Natural killer cell (primary cell): ENCODE measurements around the gene LRP1B. TPM values are rescaled to one million over a fixed set of nuclear protein-coding genes. Genes with fewer than 3 reads are reported as not detected.

Source experiments
- ATAC-seq, 3 donors: fragments of 150-1000 bp in 2 of 3; fragments of 200-7000 bp in 1 of 3; cut with Tn5 transposase; 1 replicate in 1 of 3; 2 replicates in 2 of 3; pipeline ENCODE4 v1.10.0; 2021; ENCODE audit warnings: mild to moderate bottlenecking in 2 of 3, moderate library complexity in 2 of 3
- DNase-seq, 2 donors: peaks; one replicate each; pipeline versions ENCODE4 v3.0.0 to v3.0.0-alpha.2; 2013 to 2021; ENCODE audit warnings: mixed read lengths in 1 of 2
- H3K27ac ChIP-seq: one replicate; pipeline ENCODE4 v1.5.1; 2013; ENCODE audit warnings: mild to moderate bottlenecking, low read length
- H3K27me3 ChIP-seq: one replicate; pipeline ENCODE4 v1.6.1; 2013; ENCODE audit warnings: low read length; ENCODE audit not compliant: control insufficient read depth, insufficient read depth
- H3K36me3 ChIP-seq: one replicate; pipeline ENCODE4 v1.6.1; 2013; ENCODE audit warnings: low read length; ENCODE audit not compliant: control insufficient read depth, insufficient read depth
- H3K4me1 ChIP-seq: one replicate; pipeline ENCODE4 v1.6.1; 2013; ENCODE audit warnings: low read length; ENCODE audit not compliant: control insufficient read depth, insufficient read depth
- H3K4me3 ChIP-seq: one replicate; pipeline ENCODE4 v1.5.1; 2013; ENCODE audit warnings: low read length
- H3K9me3 ChIP-seq: one replicate; pipeline ENCODE4 v1.6.1; 2013; ENCODE audit warnings: low read length; ENCODE audit not compliant: control insufficient read depth, insufficient read depth
- H3K27ac Mint-ChIP-seq, 2 donors: one replicate each; pipeline ENCODE4 v1.8.0; 2022; ENCODE audit warnings: mild to moderate bottlenecking in 2 of 2, mixed read lengths in 2 of 2, moderate library complexity in 1 of 2
- H3K27me3 Mint-ChIP-seq, 2 donors: one replicate each; pipeline ENCODE4 v1.8.0; 2022; ENCODE audit warnings: low read depth in 2 of 2, mixed read lengths in 2 of 2
- H3K36me3 Mint-ChIP-seq: one replicate; pipeline ENCODE4 v1.8.0; 2022; ENCODE audit warnings: mixed read lengths
- H3K4me1 Mint-ChIP-seq, 2 donors: one replicate each; pipeline ENCODE4 v1.8.0; 2022; ENCODE audit warnings: mixed read lengths in 2 of 2
- H3K4me3 Mint-ChIP-seq: one replicate; pipeline ENCODE4 v1.8.0; 2022; ENCODE audit warnings: mild to moderate bottlenecking, moderate library complexity, mixed read lengths
- H3K9me3 Mint-ChIP-seq, 2 donors: one replicate each; pipeline ENCODE4 v1.8.0; 2022; ENCODE audit warnings: mixed read lengths in 2 of 2
- CTCF ChIP-seq: fragments of 200-600 bp; IDR thresholded peaks from one replicate; pipeline ENCODE4 v1.8.0; 2022; ENCODE audit warnings: antibody characterized with exemption
- WGBS: methylation state at CpG from one replicate; pipeline ENCODE4 v1.1.7; 2013; ENCODE audit warnings: missing lambda C conversion rate; ENCODE audit not compliant: insufficient coverage; 5-methylcytosine and 5-hydroxymethylcytosine counted together
- intact Hi-C: fragments of 100-400 bp; cut with micrococcal nuclease; formaldehyde crosslinking; loops from one replicate; pipeline ENCODE4 v1.14.2; 2022
- total RNA-seq, 4 donors: library from RNA; stranded (reverse); fragments of 120-200 nt in 1 of 4; gene quantifications; one replicate each; pipeline versions ENCODE4 v1.2.3 to v1.2.4, GENCODE V29; 2013 to 2022

Gene LRP1B
- total RNA-seq, 3 donors from 2014 or later (not counting 1 experiment from before 2014, with no cell fraction given): 0.05 TPM; not detected in 2

GRCh38 chr2:140695155-140695554, 1435.7 kb downstream of the LRP1B start:
- DNase-seq (no peak), ATAC-seq (no peak)
- no peaks in the 10 kb centered on the region for H3K36me3 ChIP-seq
- 67% methylated on average over 1 of the region's 1 CpG for WGBS
- H3K27me3 Mint-ChIP-seq: no peaks in the 10 kb centered on the region
- no peak overlapping the region for H3K4me3 ChIP-seq
- H3K27ac ChIP-seq: no peak overlapping the region
- H3K4me3 Mint-ChIP-seq: no peak overlapping the region
- peaks cover 5% of the 10 kb centered on the region for H3K36me3 Mint-ChIP-seq
- TF ChIP-seq CTCF: no peak
- no peaks in the 10 kb centered on the region for H3K4me1 ChIP-seq
- intact Hi-C loops: no loop called here
- no peaks in the 10 kb centered on the region for H3K4me1 Mint-ChIP-seq
- peaks cover 3% of the 10 kb centered on the region for H3K9me3 ChIP-seq
- H3K27me3 ChIP-seq: no peaks in the 10 kb centered on the region
- peaks cover 11 to 12% of the 10 kb centered on the region in 2 donors for H3K9me3 Mint-ChIP-seq
- H3K27ac Mint-ChIP-seq: no peak overlapping the region

GRCh38 chr2:140687825-140688224, 1443.0 kb downstream of the LRP1B start:
- intact Hi-C loops: no loop called here
- ATAC-seq (no peak), DNase-seq (no peak)
- Histone ChIP-seq H3K36me3 (no peaks in the 10 kb centered on the region), H3K27ac (no peak overlapping the region), H3K27me3 (no peaks in the 10 kb centered on the region), H3K4me1 (no peaks in the 10 kb centered on the region), H3K9me3 (peaks cover 3% of the 10 kb centered on the region), H3K4me3 (no peak overlapping the region)
- H3K27me3 Mint-ChIP-seq: no peaks in the 10 kb centered on the region
- no peak overlapping the region for H3K4me3 Mint-ChIP-seq
- H3K9me3 Mint-ChIP-seq: peaks cover 20 to 33% of the 10 kb centered on the region in 2 donors
- TF ChIP-seq CTCF: no peak
- no peak overlapping the region for H3K27ac Mint-ChIP-seq
- H3K36me3 Mint-ChIP-seq: peaks cover 21% of the 10 kb centered on the region
- no peaks in the 10 kb centered on the region for H3K4me1 Mint-ChIP-seq

- Histone ChIP-seq H3K36me3 (no peaks in the 10 kb centered on the region), H3K4me3 (no peak overlapping the region), H3K9me3 (peaks cover 3% of the 10 kb centered on the region), H3K27ac (no peak overlapping the region), H3K27me3 (no peaks in the 10 kb centered on the region), H3K4me1 (no peaks in the 10 kb centered on the region)
- Mint-ChIP-seq H3K4me3 (no peak overlapping the region), H3K27me3 (no peaks in the 10 kb centered on the region), H3K27ac (no peak overlapping the region), H3K4me1 (no peaks in the 10 kb centered on the region), H3K36me3 (peaks cover 9% of the 10 kb centered on the region), H3K9me3 (peaks cover 17 to 25% of the 10 kb centered on the region in 2 donors)
- TF ChIP-seq CTCF: no peak
- intact Hi-C loops: no loop called here
- WGBS: 90% methylated on average over 17 of the region's 18 CpGs
- DNase-seq (no peak), ATAC-seq (no peak)
Observed at GRCh38 chr2:140683658-140684057, 1447.2 kb downstream of the LRP1B start.

- WGBS: no CpG with 5 or more reads among the region's 1 CpG
- H3K27ac Mint-ChIP-seq: no peak overlapping the region
- no peak overlapping the region for H3K4me3 ChIP-seq
- H3K4me1 ChIP-seq: no peaks in the 10 kb centered on the region
- no peak for DNase-seq
- peaks cover 11 to 19% of the 10 kb centered on the region in 2 donors for H3K9me3 Mint-ChIP-seq
- H3K4me1 Mint-ChIP-seq: no peaks in the 10 kb centered on the region
- no peaks in the 10 kb centered on the region for H3K27me3 Mint-ChIP-seq
- H3K9me3 ChIP-seq: peaks cover 3% of the 10 kb centered on the region
- H3K27ac ChIP-seq: no peak overlapping the region
- H3K36me3 Mint-ChIP-seq: peaks cover 5% of the 10 kb centered on the region
- TF ChIP-seq CTCF: no peak
- H3K27me3 ChIP-seq: no peaks in the 10 kb centered on the region
- no peak for ATAC-seq
- intact Hi-C loops: no loop called here
- no peak overlapping the region for H3K4me3 Mint-ChIP-seq
- H3K36me3 ChIP-seq: no peaks in the 10 kb centered on the region
Observed at GRCh38 chr2:140680862-140681261, 1450.0 kb downstream of the LRP1B start.
